H7 (cell line): Measurements from ENCODE around the gene MEIS3. TPM values are rescaled to one million over a fixed set of nuclear protein-coding genes. Genes with fewer than 3 reads are reported as not detected.
A peak's percentile ranks its signal among the peaks of the same experiment; 100 is the strongest.

Experiments used
- DNase-seq: peaks from one replicate; pipeline ENCODE4 v3.0.0; 2012
- H3K27me3 ChIP-seq: 2 replicates; pipeline ENCODE4 v1.6.0; 2011; ENCODE audit warnings: mild to moderate bottlenecking, low read length; ENCODE audit not compliant: control insufficient read depth, insufficient read depth
- H3K36me3 ChIP-seq: replicated peaks from 2 replicates; pipeline ENCODE4 v1.5.1; 2011; ENCODE audit warnings: low read length; ENCODE audit not compliant: control insufficient read depth, insufficient read depth
- H3K4me3 ChIP-seq: 2 replicates; pipeline ENCODE4 v1.5.1; 2011; ENCODE audit warnings: low read depth, mild to moderate bottlenecking, control low read depth, low read length, moderate library complexity; ENCODE audit not compliant: insufficient read depth
- total RNA-seq: library from RNA; depleted of rRNA; stranded (reverse); fragments of >200 nt; shearing (Covaris generic); gene quantifications from 2 replicates; pipeline ENCODE4 v1.2.3, GENCODE V29; 2014; rRNA removed

Gene MEIS3
- total RNA-seq = 87.0 and 134 TPM in 2 replicates

- peak; percentile 84 for DNase-seq
- H3K4me3 ChIP-seq = peak within 1 kb of the TSS; percentile 78
- H3K27me3 ChIP-seq = peaks cover 77% of the 10 kb centered on the region
- peaks cover 2% of the 10 kb centered on the region for H3K36me3 ChIP-seq
Measured at GRCh38 chr19:47419030-47419783, at the start of gene MEIS3. MEIS3 (minus strand) TSS chr19:47419527; CDS start chr19:47419081, 446 bp downstream.

- Histone ChIP-seq H3K36me3 (no peaks in the 10 kb centered on the region), H3K4me3 (no peak overlapping the region), H3K27me3 (peaks cover 22% of the 10 kb centered on the region)
- DNase-seq = peak; percentile 72
Measured at GRCh38 chr19:47467914-47468313, 48.6 kb upstream of the MEIS3 start.

- peaks cover 19% of the 10 kb centered on the region for H3K27me3 ChIP-seq
- H3K4me3 ChIP-seq = no peak overlapping the region
- DNase-seq = no peak
- no peaks in the 10 kb centered on the region for H3K36me3 ChIP-seq
Measured at GRCh38 chr19:47465957-47466356, 46.6 kb upstream of the MEIS3 start.

GRCh38 chr19:47464675-47465419 lies 45.5 kb upstream of the MEIS3 start:
- Histone ChIP-seq H3K4me3 (no peak overlapping the region), H3K36me3 (no peaks in the 10 kb centered on the region), H3K27me3 (peaks cover 9% of the 10 kb centered on the region)
- peak; percentile 28 for DNase-seq

- DNase-seq = no peak
- Histone ChIP-seq H3K36me3 (no peaks in the 10 kb centered on the region), H3K4me3 (no peak overlapping the region), H3K27me3 (peaks cover 13% of the 10 kb centered on the region)
Measured at GRCh38 chr19:47461876-47462275, 42.5 kb upstream of the MEIS3 start.

GRCh38 chr19:47459477-47459876 lies 40.1 kb upstream of the MEIS3 start:
- Histone ChIP-seq H3K4me3 (no peak overlapping the region), H3K36me3 (no peaks in the 10 kb centered on the region), H3K27me3 (peaks cover 15% of the 10 kb centered on the region)
- DNase-seq = no peak

GRCh38 chr19:47458672-47459071 lies 39.3 kb upstream of the MEIS3 start:
- Histone ChIP-seq H3K4me3 (no peak overlapping the region), H3K36me3 (no peaks in the 10 kb centered on the region), H3K27me3 (peaks cover 15% of the 10 kb centered on the region)
- DNase-seq = no peak

GRCh38 chr19:47456721-47457474 lies 37.6 kb upstream of the MEIS3 start:
- Histone ChIP-seq H3K36me3 (no peaks in the 10 kb centered on the region), H3K27me3 (peaks cover 15% of the 10 kb centered on the region), H3K4me3 (no peak overlapping the region)
- DNase-seq = no peak

GRCh38 chr19:47450478-47450877 lies 31.2 kb upstream of the MEIS3 start:
- no peak for DNase-seq
- Histone ChIP-seq H3K4me3 (no peak overlapping the region), H3K36me3 (no peaks in the 10 kb centered on the region), H3K27me3 (peaks cover 20% of the 10 kb centered on the region)

- no peaks in the 10 kb centered on the region for H3K36me3 ChIP-seq
- DNase-seq = no peak
- peaks cover 28% of the 10 kb centered on the region for H3K27me3 ChIP-seq
- peak overlapping the region; percentile 61 for H3K4me3 ChIP-seq
Measured at GRCh38 chr19:47448360-47448727, 29.0 kb upstream of the MEIS3 start.

GRCh38 chr19:47447470-47448359 lies 28.4 kb upstream of the MEIS3 start:
- peak; percentile 98 for DNase-seq

GRCh38 chr19:47446534-47447469 lies 27.5 kb upstream of the MEIS3 start:
- peaks cover 28% of the 10 kb centered on the region for H3K27me3 ChIP-seq
- DNase-seq = peak; percentile 94
- peak overlapping the region; percentile 56 for H3K4me3 ChIP-seq
- H3K36me3 ChIP-seq = no peaks in the 10 kb centered on the region

More at GRCh38 chr19:47447470-47448359, 28.4 kb upstream of the MEIS3 start:
- H3K27me3 ChIP-seq = peaks cover 28% of the 10 kb centered on the region
- no peaks in the 10 kb centered on the region for H3K36me3 ChIP-seq
- H3K4me3 ChIP-seq = peak overlapping the region; percentile 61

GRCh38 chr19:47445937-47446402 lies 26.6 kb upstream of the MEIS3 start:
- DNase-seq = peak; percentile 82
- peaks cover 28% of the 10 kb centered on the region for H3K27me3 ChIP-seq

More at GRCh38 chr19:47445937-47446402, 26.6 kb upstream of the MEIS3 start:
- Histone ChIP-seq H3K4me3 (no peak overlapping the region; the same call in 1 of the 2 replicates), H3K36me3 (no peaks in the 10 kb centered on the region)
